SIG-M5 (cell line): ENCODE measurements around the gene MTARC1.

Experiments used
- DNase-seq: peaks from one replicate; lab custom pipeline; 2025; lab: John Stamatoyannopoulos, UW

The MTARC1 gene

DNA sequence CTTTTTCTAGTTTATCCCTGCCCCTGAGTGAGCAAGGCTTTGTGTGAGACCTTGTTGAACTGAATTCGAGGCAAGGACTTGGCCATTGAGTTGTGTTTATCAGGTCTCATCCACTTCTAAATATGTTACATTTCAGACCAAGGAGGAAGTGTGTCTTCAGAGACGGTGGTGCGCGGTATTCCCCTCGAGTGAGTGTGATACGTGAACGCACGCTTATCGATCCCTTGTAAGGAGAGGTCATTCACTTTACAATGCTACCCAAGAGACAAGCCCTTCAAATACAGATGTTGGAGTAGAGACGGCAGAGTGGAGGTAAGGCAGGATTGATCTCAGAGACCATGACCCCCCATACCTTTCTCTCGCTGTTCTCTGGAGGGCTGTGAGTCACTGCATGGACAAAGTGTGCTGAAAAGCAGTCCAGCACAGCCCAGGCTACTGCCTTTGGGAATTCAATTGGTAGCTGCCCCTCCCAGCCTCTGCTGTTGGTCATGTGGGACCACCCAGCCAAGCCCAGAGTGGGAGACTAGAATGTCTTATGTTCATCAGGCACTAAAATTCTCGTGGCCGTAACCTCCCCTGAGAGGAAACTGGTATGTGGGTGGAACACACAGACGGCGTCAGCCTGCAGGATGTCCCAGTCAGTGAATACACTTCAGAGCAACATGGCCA is 16.3 kb upstream of the MTARC1 start:
- DNase-seq, result no peak

DNA sequence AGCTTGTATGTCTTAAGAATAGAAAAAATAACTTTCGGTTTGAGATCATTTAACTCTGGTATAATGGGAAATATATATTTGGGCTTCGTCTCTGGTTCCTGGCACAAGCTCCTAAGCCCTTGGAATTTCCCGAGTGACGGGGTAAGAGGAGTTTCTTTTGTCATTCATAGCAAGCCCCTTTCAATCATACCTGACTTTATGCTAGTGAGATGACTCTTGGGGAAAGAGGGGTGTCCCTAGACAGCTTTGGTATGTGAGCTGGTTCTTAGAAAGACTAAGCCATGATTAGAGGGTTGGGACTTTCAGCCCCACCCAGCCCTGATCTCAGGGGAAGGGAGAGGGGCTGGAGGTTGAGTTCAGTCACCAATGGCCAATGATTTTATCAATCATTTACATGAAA is 13.9 kb upstream of the MTARC1 start:
- no peak for DNase-seq

DNA sequence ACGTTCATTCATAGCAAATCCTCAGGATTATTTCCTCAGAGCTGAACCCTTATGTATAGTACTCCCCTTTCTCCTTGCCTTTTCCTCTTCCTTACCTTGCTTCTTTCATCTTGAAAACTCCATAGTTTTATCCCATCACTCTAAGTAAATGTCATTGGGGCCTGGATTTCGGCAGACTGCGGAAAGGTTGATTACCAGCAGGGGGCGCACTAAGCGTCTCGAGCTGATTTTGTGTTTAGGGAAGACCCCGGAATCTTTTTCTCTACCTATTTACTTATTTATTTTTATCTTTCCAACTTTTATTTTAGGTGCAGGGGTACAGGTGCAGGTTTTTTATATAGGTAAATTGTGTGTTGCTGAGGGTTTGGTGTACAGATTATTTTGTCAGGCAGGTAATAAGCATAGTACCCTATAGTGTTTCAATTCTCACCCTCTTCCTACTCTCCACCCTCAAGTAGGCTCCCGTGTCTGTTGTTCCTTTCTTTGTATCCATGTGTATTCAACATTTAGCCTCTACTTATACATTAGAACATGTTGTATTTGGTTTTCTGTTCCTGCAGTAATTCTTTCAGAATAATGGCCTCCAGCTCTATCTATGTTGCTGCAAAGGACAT is 11.4 kb upstream of the MTARC1 start:
- no peak for DNase-seq

DNA sequence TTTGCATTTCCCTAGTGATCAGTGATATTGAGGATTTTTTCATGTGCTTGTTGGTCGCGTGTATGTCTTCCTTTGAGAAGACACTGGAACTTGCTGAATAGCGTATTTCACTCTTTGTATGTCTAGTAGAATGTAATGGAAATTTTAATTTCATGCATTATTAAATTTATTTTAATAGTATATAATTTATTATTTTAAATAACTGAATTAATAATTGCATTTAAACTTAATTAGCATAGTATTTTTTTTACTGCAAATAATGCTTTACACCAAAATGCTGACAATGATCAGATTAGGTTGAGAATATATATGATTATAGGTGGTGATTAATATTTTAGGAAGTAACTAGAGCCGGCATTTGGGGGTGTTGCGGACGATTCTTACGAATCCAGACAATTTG is 10.5 kb upstream of the MTARC1 start:
- DNase-seq, result no peak

DNA sequence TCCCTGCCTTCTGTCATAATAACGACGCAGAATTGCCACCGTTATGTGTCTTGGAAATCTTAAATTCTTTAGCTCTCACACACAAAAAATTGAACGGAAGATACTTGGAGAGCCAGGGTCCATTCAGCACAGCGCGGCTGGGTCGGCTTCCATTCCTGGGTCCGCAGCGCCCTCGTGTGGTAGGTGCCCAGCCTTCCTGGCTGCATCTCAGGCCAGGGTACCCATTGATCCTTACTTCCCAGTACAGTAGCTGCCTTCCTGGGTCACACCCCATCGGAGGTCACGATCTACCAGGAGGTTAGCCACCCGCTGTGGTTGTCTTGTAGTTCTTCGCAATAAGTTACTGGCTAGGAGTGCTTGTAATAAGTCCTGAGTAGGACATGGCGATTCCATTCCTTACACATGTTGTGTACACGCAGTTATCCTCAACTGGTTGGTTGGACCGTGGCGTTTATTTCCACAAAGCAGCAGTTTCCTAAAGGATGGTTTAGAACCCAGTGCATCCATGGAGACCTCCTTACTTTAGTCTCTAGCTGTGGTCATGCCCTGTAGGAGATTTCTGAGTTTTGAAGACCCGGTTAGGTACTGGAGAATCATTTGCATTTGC is 9.9 kb upstream of the MTARC1 start:
- no peak for DNase-seq

DNA sequence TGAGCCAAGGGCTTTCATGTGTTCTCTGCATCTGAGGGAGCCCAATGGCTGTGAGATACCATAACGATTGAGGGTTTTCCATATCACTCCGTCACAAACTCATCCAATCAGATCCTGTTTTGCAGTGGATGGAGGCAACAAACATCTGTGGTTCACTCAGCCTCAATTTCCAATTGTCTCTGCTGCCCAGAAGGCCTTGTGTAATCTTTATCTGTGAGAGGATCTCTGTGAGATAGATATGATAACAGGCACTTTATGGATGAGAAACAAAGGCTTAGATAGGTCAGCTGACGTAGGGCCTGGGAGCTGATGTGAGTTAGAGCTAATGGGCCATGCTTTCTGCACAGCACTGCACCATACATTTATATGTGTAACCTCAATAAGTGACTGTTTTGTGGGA is 3.3 kb upstream of the MTARC1 start:
- no peak for DNase-seq

DNA sequence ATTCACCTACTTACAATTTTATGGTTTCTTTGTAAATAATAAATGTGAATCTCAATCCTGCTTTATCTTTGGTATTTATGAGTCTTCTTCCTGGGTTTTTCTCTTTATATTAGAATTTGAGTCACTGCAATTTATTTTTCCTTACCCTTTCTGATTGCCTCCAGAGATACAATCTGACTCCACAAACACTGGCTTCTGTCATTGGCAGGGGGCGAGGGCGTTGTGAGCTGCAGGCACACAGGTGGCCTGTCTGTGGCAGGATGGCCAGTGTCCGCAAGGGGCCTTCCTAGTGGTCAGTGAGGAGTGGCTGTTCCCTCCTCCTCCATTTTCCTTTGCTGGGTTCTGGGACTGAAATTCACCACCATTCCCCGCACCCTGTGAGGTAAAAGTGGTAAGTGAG is 2.0 kb upstream of the MTARC1 start:
- no peak for DNase-seq

DNA sequence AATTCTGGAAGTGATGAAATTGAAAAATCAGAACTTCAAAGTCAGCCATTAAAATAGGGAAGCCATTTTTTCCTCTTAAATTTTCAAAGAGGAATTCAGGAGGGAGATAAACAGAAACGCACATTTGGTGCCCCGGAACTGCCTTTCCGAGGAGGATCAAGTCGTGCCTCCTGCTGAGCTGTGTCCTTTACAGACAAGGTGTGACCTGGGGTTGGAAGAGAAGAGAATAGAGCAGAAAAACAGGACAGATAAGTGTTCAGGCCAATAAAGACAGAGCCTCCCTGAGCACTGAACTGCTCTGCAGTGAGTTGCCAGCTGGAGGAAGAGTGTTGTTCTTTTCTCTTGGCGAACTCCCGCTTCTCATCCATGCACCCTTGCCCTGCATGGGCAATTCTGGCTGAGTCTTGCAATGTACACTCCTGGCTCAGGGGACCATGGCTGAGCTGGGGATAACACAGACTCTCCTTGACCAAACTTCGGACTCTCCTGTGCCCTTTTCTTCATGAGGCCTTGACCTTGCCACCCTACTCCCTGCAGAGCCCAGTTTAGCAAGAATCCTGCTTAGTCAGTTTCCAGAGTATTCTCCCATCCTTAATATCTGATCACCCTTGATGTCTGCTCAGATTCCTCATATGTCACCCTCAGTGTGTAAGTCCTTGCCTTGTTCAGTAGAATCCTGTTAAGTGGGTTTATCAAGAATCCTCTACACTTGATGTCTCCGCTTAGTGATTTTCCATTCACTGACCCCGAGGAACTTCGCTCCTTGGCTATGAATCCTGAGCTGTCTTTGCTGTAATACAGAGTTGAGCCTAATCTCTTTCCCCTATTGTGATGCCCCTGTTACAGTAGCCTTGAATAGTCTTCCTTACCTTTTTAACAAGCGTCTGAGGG is 1.3 kb upstream of the MTARC1 start:
- DNase-seq, result no peak

DNA sequence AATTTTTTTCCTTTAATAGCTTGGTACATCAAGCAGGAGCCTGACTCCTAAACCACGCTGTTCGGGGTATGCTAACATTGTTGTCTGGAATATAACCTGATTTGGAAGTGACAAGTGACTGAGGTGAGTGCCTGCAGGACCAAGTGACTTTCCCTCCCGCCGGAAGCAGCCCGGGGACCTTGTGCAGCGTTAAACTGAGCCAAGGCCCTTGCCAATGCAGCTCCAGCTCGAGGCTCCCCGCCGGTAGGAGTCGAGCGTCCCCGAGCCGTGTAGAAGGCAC is 716 bp upstream of the MTARC1 start:
- DNase-seq, result no peak

DNA sequence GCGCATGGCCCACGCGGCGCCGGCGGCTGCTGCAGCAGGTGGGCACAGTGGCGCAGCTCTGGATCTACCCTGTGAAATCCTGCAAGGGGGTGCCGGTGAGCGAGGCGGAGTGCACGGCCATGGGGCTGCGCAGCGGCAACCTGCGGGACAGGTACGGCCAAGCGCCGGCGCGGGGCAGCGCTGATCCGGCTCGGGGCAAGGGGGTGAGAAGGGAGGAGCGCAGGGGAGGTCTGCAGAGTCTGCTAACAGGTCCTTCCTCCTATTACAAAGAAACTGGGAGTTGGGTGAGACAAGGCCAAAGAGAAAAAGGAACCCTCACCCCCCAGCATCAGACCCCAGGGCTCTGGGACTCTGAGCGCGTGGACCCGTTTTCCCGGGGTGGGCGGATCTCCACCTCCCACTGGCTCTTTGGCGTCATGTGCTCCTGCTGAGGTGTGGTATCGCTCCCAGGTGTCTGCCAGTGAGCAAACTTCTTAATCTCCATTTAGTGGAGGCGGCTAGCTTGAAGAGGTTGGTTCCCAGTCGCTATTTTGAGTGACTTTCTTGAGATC is 431 bp downstream of the MTARC1 start:
- no peak for DNase-seq

DNA sequence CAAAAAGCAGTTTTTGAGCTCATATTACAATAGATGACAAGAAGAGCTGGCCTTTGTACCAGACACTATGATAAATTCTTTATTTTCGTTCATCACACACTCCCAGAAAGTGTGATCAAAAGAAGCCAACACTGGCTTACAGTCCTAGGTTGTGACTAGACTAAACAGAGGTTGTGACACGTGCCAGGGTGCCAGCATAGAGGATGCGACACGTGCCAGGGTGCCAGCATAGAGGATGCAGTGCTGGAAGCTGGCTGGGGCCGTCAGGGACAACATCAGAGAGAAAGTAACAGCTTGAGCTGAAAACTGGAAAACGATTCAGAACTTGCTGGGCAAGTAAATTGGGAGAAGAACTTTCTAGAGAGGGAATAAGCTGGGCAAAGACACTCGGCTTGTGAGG is 2.2 kb downstream of the MTARC1 start:
- no peak for DNase-seq

DNA sequence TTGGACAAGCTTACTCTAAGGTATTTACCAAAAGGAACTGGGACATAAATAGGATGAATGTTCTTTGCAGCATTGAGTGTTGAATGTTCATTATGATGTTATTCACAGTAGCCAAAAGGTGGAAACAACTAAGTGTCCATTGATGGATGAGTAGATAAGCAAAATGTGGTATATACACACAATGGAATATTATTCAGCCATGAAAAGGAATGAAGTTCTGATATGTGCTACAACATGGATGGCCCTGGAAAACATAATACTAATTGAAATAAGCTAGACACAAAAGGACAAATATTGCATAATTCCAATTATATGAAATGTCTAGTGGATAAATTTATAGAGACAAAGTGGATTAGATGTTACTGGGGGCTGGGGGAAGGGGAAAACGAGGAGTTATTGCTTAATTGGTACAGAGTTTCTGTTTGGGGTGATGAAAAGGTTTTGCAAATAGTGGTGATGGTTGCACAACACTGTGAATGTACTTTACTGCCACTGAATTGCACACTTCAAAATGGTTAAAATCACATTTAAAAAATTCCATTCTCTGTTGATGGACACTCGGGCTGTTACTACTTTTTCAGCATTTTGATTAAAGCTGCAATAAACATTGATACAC is 2.9 kb downstream of the MTARC1 start:
- DNase-seq, result peak; percentile 42

DNA sequence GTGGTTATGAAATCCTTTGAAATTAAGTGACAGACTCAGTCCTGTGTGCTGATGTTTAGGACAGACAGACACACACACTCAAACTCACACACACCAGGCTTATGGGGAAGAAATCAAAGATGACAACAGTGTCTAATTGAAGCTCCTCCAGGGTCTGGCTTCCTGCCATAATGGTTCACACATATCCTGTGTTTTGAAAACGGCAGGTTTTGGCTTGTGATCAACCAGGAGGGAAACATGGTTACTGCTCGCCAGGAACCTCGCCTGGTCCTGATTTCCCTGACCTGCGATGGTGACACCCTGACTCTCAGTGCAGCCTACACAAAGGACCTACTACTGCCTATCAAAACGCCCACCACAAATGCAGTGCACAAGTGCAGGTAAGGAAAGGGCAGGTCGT is 4.6 kb downstream of the MTARC1 start:
- DNase-seq, result no peak

DNA sequence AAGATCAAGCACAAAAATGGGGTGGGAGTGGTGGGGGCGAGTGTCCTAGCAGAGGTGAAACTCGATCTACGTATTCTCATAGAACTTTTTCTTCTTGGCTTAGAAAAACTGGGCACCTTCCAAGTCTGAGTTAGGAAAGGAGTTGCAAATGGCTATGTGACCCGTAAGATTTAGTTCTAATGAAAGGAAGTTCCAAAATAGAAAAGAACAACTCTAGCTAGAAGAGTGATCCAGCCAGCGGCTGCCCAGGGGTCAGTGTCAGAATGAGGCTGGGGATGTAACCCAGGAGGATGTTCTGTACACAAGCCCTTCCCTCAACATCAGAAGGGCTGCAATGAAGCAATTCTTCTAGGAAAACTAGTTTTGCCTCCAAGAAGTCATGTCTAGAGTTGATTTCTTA is 5.2 kb downstream of the MTARC1 start:
- DNase-seq, result no peak

DNA sequence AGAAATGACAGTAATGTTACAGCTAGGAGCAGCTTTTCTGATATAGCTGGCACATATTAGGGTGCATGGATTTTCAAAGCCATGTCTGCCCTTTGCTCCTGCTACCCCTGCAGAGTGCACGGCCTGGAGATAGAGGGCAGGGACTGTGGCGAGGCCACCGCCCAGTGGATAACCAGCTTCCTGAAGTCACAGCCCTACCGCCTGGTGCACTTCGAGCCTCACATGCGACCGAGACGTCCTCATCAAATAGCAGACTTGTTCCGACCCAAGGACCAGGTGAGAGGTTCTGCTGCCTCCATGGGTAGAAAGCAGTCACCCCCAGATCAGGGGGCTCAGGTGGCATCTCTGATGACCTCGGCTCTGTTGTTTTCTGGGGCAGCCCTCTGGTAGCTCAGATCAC is 9.8 kb downstream of the MTARC1 start:
- no peak for DNase-seq

DNA sequence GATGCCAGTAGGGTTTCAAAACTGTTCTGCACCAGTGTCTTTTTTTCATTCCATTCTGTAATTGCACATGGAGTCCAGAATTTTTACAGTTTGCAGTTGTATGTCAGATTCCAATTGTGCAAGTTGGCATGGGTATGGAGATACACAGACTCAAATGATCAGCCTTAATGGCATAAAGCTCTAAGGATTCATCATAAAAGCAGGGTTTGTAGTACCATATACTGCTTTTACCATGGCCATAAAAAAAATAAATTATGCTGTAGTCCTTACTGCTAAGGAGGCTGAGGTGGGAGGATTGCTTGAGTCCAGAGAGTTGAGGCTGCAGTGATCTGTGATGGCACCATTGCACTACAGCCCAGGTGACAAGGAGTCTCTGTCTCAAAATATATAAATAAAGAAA is 10.3 kb downstream of the MTARC1 start:
- DNase-seq, result no peak

DNA sequence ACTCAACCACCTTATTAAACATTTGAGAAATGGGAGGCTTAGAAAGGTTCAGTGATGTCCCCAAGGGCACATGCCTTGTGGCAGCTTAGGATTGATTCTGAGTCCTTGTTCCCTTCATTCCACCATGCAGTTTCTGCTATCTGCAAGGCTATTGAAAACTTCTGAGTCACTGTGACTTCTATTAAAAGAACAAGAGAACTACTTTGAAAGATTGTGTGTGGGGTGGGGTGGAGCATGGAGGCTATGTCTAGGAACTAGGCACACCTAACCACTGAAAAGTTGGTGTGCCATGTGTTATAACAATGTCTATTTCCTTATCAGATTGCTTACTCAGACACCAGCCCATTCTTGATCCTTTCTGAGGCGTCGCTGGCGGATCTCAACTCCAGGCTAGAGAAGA is 10.8 kb downstream of the MTARC1 start:
- DNase-seq, result no peak

DNA sequence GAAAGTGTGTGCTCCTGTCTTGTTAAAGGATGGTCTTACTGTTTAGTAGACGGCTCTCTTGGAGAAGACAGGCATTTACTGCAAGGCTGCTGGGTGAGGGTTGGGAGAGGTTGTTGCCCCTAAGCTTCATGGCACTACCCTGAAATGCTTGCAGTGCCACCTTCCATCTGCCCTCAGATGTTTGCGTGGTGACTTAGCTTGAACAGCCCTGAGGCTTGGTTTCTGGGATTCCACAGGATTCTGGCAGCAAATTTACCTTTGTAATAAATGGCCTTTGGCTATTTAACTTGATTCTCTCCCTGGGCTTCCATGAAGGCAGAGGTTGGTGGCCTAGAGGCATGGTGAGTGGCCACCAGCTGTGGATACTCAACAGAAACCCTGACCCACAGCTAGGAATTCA is 11.6 kb downstream of the MTARC1 start:
- DNase-seq, result no peak

DNA sequence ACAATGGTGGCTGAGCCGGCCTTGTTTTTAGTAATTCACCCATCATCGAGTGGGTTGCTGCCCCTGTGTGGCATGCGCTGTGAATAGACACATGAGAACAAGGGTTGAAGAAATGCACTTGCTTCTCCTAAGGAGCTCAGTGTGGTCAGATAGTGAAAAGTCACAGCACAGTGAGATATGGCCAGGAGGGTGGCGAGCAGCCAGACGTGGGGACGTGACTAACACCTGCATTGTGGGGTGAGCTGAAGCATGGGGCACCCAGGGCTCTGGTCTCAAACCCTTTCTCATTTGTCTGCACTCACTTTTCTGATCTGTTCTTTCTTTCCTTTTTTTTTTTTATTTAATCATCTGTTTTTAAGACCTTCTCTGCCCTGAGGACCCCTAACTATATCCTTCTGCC is 13.5 kb downstream of the MTARC1 start:
- no peak for DNase-seq

DNA sequence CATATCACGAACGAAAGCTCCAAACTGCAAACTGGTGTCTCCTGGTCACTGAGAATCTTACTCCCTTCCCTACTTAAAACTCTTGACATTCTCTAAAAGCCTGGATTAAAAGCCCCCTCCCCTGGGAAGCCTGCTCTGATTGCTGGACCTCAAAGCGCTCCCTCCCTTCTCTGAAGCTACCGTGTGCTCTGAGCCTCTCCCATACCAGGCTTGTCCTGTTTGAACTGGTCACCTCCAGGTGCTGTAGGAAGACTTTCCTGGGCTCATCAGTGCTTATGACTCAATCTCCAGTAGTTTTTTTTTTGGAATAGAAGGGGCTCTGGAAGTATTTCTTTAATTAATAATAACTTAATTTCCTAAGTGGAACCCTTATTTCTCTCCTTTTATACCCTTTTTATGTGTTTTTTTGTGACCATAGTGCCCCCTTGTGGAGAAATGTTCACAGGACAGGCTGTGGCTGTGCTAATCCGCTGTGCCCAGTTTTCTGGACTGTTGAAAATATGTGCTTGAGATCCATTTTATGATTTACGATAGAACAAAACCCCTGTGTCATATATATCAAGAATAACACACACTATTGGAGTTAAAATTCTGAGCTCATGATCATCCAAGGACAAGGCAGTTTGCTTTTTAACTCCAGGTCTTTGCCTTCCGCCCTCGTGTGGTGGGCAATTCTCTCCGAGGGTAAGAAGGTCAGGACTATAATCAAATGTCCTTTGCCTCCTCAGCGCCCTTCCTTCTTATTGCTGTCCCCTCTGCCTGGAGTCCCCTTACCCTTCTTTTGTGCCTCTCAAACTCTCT is 16.9 kb downstream of the MTARC1 start:
- DNase-seq, result no peak

DNA sequence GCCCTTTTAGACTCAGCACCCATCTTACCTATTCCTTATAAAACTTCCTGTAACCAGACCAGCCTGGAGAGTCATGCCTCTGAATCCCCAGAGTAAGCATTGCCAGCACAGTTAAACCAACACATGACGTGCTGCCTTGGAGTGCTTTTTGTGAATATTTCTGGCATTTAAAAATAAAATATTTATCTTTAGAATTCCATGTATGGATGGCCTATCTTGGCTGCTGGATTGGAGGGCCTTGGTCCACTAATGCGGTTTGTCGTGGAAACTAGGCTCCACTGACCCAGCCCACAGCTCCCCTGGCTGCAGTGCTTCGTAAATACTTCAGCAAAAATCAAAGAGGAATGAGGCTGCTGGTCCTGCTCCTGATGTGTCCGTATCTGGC is 17.5 kb downstream of the MTARC1 start:
- DNase-seq, result no peak

DNA sequence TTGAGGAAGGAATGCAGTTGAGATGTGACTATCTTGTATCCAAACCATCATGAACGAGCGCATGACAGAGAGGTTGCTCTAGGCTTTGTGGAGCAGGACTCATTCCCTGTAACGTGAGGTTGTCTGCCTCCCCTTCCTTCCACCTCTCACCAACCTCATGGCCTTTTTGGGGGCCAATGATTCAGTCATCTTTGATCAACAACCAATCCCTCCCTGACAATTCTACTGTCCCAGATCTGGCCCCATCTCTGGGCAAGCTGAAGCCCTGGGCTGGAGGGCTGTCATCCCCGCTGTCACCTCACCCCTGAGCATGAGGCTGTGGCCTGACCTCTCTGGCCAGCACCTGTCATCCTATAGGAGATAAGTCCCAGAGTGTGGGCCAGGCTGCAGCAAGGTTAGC is 19.7 kb downstream of the MTARC1 start:
- no peak for DNase-seq
